SK-N-MC (cell line): Measurements from ENCODE around the gene DISP2.
A peak's percentile ranks its signal among the peaks of the same experiment; 100 is the strongest.

Experiments
- DNase-seq: peaks from one replicate; pipeline ENCODE4 v3.0.0-alpha.2; 2011; ENCODE audit warnings: low read depth, low spot score
- H3K27ac ChIP-seq: fragments of 200-600 bp; sonication (generic); 2 replicates; pipeline ENCODE4 v1.5.1; 2016; ENCODE audit warnings: mixed run types
- H3K36me3 ChIP-seq: fragments of 200-600 bp; sonication (generic); 2 replicates; pipeline ENCODE4 v1.6.1; 2017; ENCODE audit warnings: antibody characterized with exemption, low read length, mixed read lengths; ENCODE audit not compliant: insufficient read depth
- H3K4me3 ChIP-seq: fragments of 200-600 bp; sonication (generic); 2 replicates; pipeline ENCODE4 v1.5.1; 2016
- H3K9ac ChIP-seq: fragments of 200-600 bp; sonication (generic); 2 replicates; pipeline ENCODE4 v1.8.0; 2017; ENCODE audit warnings: mixed run types, mixed read lengths; ENCODE audit not compliant: insufficient read length
- H3K9me3 ChIP-seq: fragments of 200-600 bp; sonication (generic); 2 replicates; pipeline ENCODE4 v1.6.1; 2017; ENCODE audit warnings: low read depth, mild to moderate bottlenecking, antibody characterized with exemption, low read length, moderate library complexity, mixed read lengths
- EZH2 ChIP-seq: fragments of 200-600 bp; sonication (generic); IDR thresholded peaks from one replicate; pipeline ENCODE4 v1.6.1; 2017; ENCODE audit warnings: antibody characterized with exemption
- FOXP2 ChIP-seq: optimal IDR thresholded peaks from 2 replicates; pipeline ENCODE3; 2011; ENCODE audit warnings: mild to moderate bottlenecking, moderate library complexity; ENCODE audit not compliant: insufficient read depth; ENCODE audit errors: extremely low read length, control extremely low read depth
- POLR2AphosphoS5 ChIP-seq: IDR thresholded peaks from 2 replicates; pipeline ENCODE4 v1.6.1; 2012; ENCODE audit warnings: mild to moderate bottlenecking, low read depth, low read length, borderline replicate concordance

The DISP2 gene

GRCh38 chr15:40337597-40337996, 20.4 kb upstream of the DISP2 start:
- no peak for TF ChIP-seq EZH2
- DNase-seq = no peak
- Histone ChIP-seq H3K9ac (no peak overlapping the region), H3K36me3 (no peaks in the 10 kb centered on the region), H3K9me3 (no peaks in the 10 kb centered on the region), H3K4me3 (peak overlapping the region; percentile 57), H3K27ac (0 out of 2 replicates have a peak overlapping the region, but pooled peaks have one; percentile 10)

- Histone ChIP-seq H3K9ac (no peak overlapping the region), H3K27ac (0 out of 2 replicates have a peak overlapping the region, but pooled peaks have one; percentile 10)
- DNase-seq = no peak
Observed at GRCh38 chr15:40338041-40338657, 19.9 kb upstream of the DISP2 start.

GRCh38 chr15:40338921-40339620, 18.9 kb upstream of the DISP2 start:
- Histone ChIP-seq H3K9ac (peak overlapping the region; percentile 81), H3K4me3 (no peak overlapping the region), H3K9me3 (no peaks in the 10 kb centered on the region), H3K36me3 (no peaks in the 10 kb centered on the region), H3K27ac (peak overlapping the region; percentile 95; the same call in 1 of the 2 replicates)
- TF ChIP-seq POLR2AphosphoS5 (no peak), FOXP2 (no peak), EZH2 (no peak)
- DNase-seq = no peak

More at GRCh38 chr15:40338041-40338657, 19.9 kb upstream of the DISP2 start:
- TF ChIP-seq EZH2 (no peak), FOXP2 (no peak), POLR2AphosphoS5 (no peak)
- peak overlapping the region; percentile 57 for H3K4me3 ChIP-seq
- no peaks in the 10 kb centered on the region for H3K9me3 ChIP-seq
- no peaks in the 10 kb centered on the region for H3K36me3 ChIP-seq

GRCh38 chr15:40339621-40339945, 18.4 kb upstream of the DISP2 start:
- Histone ChIP-seq H3K4me3 (peak overlapping the region; percentile 72), H3K36me3 (no peaks in the 10 kb centered on the region), H3K9ac (peak overlapping the region; percentile 81), H3K9me3 (no peaks in the 10 kb centered on the region), H3K27ac (peak overlapping the region; percentile 95)
- TF ChIP-seq POLR2AphosphoS5 (no peak), FOXP2 (no peak), EZH2 (no peak)
- DNase-seq = no peak

- peak overlapping the region; percentile 81 for H3K9ac ChIP-seq
- no peak for DNase-seq
Observed at GRCh38 chr15:40340038-40340739, 17.8 kb upstream of the DISP2 start.

DNA sequence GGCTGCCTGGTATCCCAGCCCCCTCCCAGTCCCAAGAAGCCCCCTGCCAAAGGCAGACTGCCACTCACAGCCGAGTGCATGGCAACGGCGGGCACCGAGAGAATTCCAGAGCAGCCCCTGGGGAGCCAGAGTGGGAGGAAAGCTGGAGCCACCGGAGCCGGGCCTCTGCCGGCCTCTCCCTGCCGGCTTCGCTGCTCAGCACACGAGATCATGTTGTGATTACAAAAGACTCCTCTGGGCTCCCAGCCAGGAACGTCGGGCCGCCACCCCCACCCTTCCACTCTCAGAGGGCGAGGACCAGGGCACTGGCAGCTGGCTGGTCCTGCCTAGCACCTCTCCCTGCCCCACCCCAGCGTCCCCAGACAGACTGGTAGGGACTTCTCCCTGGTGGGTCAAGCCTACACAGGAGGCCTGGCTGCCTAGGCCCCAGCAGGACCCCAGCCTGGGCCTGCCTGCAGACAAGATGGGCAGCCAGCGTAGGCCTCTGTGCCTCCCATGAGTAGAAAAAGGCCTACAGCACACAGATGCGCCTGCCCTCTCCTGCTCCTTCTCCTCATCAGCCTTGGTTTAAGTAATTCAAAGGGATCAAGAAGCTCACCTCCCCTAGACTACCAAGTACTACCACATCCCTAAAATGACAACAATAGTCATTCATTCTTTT, 17.1 kb upstream of the DISP2 start, which contains the start of gene CCDC9B:
CCDC9B (minus strand) TSS at position 200 of the 661 bp plus-strand sequence; CDS start at position 80, 120 bp downstream.
- Histone ChIP-seq H3K4me3 (peak within 1 kb of the TSS; percentile 72), H3K9me3 (no peaks in the 10 kb centered on the region), H3K36me3 (no peaks in the 10 kb centered on the region), H3K9ac (peak within 1 kb of the TSS; percentile 81), H3K27ac (peak within 1 kb of the TSS; percentile 95)
- no peak for DNase-seq
- TF ChIP-seq POLR2AphosphoS5 (peak; percentile 44; the same call in 1 of the 2 replicates), FOXP2 (no peak), EZH2 (no peak)

More at GRCh38 chr15:40340038-40340739, 17.8 kb upstream of the DISP2 start:
- peak overlapping the region; percentile 72 for H3K4me3 ChIP-seq
- peak overlapping the region; percentile 95 for H3K27ac ChIP-seq
- H3K9me3 ChIP-seq = no peaks in the 10 kb centered on the region
- TF ChIP-seq FOXP2 = no peak
- no peak for TF ChIP-seq EZH2
- H3K36me3 ChIP-seq = no peaks in the 10 kb centered on the region

GRCh38 chr15:40342416-40343320, 15.4 kb upstream of the DISP2 start:
- no peak for DNase-seq
- no peaks in the 10 kb centered on the region for H3K9me3 ChIP-seq
- H3K4me3 ChIP-seq = no peak overlapping the region
- H3K27ac ChIP-seq = peak overlapping the region; percentile 68
- H3K36me3 ChIP-seq = no peaks in the 10 kb centered on the region
- TF ChIP-seq FOXP2 = no peak
- no peak for TF ChIP-seq EZH2
- no peak for TF ChIP-seq POLR2AphosphoS5
- no peak overlapping the region for H3K9ac ChIP-seq
